Measurements from ENCODE around the gene DEPDC4.
A peak's percentile ranks its signal among the peaks of the same experiment; 100 is the strongest.
"Not testable (repeated sequence)": the region's sequence is repeated elsewhere in the genome, so short reads cannot be mapped to it uniquely, and the experiment has no call there.

The DEPDC4 gene
- total RNA-seq = 0 to 0.35 (median 0.15) reads per million in 4 experiments

GRCh38 chr12:100266835-100267602 lies at the start of gene DEPDC4, which contains the start of gene SCYL2:
Gene DEPDC4 (minus strand): TSS chr12:100267079. CDS start chr12:100267076, 3 bp downstream.
Gene SCYL2 (plus strand): TSS chr12:100267177. CDS start chr12:100282971, 15,794 bp downstream.
- peak; percentile 92 for DNase-seq

- DNase-seq = no peak
Measured at GRCh38 chr12:100311317-100311716, 44.4 kb upstream of the DEPDC4 start.

GRCh38 chr12:100308138-100308537 lies 41.3 kb upstream of the DEPDC4 start:
- DNase-seq = not testable (repeated sequence)

DNA sequence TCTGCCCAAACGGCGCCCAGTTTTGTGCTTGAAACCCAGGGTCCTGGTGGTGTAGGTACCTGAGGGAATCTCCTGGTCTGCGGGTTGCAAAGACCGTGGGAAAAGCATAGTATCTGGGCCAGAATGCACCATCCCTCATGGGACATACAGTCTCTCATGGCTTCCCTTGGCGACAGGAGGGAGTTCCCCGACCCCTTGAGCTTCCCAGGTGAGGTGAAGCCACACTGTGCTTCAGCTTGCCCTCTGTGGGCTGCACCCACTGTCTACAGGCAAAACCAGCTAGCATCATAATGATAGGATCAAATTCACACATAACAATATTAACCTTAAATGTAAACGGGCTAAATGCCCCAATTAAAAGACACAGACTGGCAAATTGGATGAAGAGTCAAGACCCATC lies 37.5 kb upstream of the DEPDC4 start:
- DNase-seq = not testable (repeated sequence)

GRCh38 chr12:100303831-100304230 lies 37.0 kb upstream of the DEPDC4 start:
- DNase-seq = no peak

DNA sequence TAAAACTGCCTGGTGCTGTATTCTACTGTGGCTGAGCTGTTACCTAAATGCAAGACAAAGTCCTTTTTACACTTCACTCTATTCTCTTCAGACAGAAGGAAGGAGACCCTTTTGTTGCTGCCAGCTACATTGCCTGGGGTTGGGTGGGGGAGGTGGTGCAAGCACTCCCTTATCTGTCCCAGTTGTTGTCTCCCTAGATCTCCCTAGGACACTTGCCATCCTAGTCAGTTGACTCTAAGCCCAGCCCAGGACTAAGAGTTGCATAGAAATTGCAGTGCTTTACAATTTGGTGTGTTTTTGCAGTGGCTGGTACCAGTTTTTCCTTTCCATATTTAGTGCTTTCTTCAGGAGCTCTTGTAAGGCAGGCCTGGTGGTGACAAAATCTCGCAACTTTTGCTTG lies 35.2 kb upstream of the DEPDC4 start:
- no peak for DNase-seq

DNA sequence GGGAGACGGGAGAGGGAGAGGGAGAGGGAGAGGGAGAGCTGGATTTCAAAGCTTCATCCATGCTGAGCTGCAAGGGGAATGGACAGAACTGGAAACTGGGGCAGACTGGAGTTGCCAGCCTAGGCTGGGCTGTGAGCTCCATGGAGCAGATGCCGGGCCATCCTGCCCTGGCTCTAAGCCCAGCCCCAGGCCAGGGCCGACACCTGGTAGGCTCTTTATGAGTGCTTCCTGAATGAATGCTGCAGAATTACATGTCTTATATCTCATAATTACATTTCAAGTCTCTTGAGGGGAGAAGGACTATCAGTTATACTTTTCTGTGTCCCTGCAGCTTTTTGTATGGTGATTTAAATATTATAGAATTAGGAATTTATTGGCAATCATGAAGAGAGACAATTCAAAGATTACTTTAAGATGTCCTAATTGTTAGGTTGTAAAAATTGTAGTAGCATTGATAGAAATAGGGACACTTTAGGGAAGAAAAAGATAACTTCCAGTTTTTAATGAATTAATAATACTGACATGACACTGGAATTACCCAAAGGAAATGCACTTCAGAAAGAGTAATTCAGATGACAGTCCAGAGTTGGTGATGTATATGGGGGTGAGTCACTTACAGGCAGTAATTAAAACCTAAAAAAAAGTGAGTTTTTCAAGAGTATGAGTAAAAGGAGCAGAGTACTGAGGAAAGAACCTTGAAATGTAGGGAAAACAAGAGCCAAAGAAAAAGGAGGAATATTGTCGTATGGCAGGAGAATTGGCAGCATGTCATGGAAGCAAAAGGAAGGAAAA lies 29.1 kb upstream of the DEPDC4 start:
- no peak for DNase-seq

GRCh38 chr12:100294366-100294765 lies 27.5 kb upstream of the DEPDC4 start:
- DNase-seq = not testable (repeated sequence)

DNA sequence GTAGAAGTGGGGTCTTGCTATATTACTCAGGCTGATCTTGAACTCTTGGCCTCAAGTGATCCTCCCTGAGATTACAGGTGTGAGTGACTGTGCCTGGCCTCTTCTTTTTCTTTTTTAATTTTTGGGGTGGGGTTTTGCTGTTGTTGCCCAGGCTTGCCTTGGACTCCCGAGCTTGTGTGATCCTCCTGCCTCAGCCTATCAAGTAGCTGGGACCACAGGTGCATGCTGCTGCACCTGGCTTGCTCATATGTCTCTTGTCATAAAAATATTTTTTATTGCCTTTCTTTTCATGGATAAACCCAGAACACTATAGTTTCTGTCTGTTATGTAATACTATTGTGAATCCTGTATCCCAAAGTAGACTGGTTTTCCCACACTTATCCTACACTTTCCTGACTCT lies 26.1 kb upstream of the DEPDC4 start:
- no peak for DNase-seq

- DNase-seq = no peak
Measured at GRCh38 chr12:100290016-100290415, 23.1 kb upstream of the DEPDC4 start.

- DNase-seq = no peak
Measured at GRCh38 chr12:100289038-100289437, 22.2 kb upstream of the DEPDC4 start.

- not testable (repeated sequence) for DNase-seq
Measured at GRCh38 chr12:100284556-100284955, 17.7 kb upstream of the DEPDC4 start.

DNA sequence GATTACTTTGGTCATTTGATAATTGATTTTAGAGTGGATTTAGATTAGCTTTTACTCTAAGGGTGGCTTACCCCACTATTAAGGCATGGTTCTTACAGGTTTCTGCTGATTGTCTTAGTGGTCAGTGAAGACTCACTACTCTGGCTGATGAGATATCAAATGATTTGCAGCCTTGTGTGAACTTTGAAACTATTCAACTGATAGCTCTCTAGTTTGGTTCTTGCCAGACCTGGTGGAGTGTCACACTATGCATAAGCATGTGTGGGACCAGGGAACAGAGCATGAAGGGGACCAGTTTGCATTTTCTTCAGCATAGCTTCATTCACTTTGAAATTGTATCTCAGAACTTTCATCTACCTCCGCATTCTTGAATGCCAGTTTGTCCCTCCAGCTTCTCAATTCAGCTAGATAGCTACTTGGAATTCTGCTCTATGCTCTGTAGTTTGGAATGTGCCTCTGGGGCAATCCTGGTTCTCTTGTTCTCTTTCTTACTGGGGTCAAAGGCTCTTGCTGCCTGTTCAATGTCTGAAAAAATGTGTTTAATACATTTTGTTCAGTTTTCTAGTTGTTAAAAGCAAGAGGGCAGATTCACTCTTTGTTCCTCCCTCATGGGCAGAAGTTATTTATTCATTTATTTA lies 12.8 kb upstream of the DEPDC4 start:
- DNase-seq = no peak

- no peak for DNase-seq
Measured at GRCh38 chr12:100279159-100279558, 12.3 kb upstream of the DEPDC4 start.

GRCh38 chr12:100274291-100274690 lies 7.4 kb upstream of the DEPDC4 start:
- DNase-seq = no peak

- no peak for DNase-seq
Measured at GRCh38 chr12:100273782-100274181, 6.9 kb upstream of the DEPDC4 start.

DNA sequence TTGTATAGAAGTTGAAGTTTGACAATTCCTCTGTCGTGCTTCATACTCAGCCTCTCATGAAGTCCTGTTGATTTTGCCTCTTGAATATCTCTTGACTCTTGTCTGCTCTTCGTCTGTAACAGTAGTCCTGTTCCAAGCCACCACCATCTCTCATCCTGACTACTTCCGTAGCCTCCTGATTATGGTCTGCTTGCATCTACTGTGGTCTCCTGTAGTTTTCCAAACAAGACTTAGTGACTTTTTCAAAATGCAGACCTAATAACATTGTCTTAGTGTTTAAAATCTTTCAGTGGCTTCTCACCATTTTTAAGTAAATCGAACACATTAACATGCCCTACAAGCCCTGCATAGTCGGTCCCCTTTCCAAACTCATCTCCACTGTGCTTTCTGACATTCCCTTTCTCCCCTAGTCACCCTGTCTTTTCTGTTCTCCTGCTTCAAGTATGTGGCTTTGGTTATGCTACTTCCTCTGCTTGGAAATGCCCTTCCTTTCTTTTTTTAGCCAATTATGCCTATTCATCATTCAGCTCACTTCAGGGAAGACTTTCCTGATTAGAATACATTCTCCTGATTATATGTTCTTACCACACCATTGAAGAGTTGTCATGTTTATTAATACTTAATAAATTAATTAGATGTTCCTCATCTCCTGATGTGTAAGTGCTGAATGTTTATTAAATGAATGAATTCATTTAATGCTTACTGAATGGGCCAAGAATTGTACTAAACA lies 2.1 kb upstream of the DEPDC4 start:
- DNase-seq = no peak

DNA sequence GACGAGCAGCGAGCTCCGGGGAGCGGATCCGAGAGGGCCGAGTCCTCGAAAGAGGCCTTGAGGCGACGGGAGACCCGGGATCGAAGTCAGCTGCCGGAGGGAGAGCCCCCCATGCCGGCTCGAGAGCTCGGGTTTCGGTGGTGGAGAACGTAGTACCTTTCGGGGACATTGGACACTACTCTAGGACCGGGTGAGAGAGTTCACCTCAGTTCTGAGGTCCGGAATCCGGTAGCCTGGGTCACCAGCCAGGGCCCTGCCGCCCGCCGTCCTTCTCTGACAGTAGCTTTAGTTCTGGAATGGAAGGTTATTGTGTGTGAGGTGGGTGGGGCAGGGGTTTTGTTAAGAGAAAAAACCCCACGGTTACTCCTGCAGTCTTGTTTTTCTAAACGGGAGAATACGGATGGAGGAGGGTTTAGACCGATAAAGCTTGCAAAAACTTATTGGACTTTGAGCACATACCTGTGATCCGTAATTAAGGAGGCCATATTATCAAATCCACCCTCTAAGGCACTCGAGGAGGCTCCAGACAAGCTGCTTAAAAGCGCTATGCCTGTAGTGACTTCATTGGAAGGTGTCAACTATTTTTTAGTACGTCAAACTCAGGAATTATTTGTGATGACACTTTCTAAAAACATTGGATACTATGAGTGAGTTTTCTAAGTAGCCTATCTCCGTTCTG lies 863 bp upstream of the DEPDC4 start:
- DNase-seq = no peak

GRCh38 chr12:100266585-100266834 lies 369 bp downstream of the DEPDC4 start:
- DNase-seq = no peak

GRCh38 chr12:100265732-100266584 lies 921 bp downstream of the DEPDC4 start:
- DNase-seq = no peak

DNA sequence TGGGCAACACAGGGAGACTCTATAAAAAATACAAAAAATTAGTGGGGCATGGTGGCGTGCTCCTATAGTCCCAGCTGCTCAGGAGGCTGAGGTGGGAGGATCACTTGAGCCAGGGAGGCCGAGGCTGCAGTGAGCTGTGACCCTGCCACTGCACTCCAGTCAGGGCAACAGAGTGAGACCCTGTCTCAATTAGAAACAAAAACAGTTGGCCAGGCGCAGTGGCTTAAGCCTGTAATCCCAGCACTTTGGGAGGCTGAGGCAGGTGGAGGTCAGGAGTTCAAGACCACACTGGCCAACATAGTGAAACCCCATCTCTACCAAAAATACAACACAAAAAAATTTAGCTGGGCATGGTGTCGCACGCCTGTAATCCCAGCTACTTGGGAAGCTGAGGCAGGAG lies 1.8 kb downstream of the DEPDC4 start:
- DNase-seq = not testable (repeated sequence)

Data from effector CD8-positive, alpha-beta T cell (primary cell).